ENCODE results near the gene RPIA. TPM values are rescaled to one million over a fixed set of nuclear protein-coding genes. Genes with fewer than 3 reads are reported as not detected.
A peak's percentile ranks its signal among the peaks of the same experiment; 100 is the strongest.
"Not testable (repeated sequence)": the region's sequence is repeated elsewhere in the genome, so short reads cannot be mapped to it uniquely, and the experiment has no call there.

Gene RPIA
- total RNA-seq, 2 donors from 2014 or later = 26.1 to 39.5 TPM

DNA sequence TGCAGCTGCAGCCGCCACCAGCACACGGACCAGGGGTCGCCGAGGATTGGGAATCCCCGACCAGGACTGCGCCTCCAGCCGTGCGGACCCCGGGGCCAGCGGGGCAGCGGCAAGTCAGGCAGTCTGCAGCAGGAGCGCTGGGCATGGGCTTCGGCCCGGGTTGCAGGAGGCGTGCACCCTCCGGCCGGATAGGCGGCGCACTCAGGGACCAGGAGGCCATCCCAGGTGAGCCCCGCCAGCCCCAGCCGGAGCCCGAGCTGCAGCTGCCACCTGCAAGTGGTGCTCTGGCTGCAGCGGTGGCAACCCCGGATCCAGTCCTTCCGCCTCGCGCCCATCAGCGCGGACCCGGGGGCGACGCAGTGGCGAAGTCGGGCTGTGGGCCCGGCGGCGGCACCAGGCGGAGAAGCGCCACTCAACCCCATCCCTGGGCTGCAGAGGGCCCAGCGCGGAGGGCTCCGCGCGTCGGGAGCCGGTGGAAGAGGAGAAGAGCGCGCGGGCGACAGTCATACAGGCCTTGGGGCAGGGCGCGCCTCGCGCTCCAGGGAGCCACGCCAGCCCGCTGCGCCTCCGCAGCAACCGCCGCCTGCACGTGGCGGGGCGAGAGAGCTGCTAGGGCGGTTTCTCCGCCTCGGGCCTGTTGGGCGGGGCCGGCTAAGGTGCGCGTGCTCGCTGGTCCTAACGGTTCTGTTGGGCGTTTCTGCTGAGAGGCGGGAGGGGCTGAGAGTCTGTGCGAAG is 73.8 kb downstream of the RPIA start:
- no peaks in the 10 kb centered on the region for H3K9me3 ChIP-seq
- H3K36me3 ChIP-seq = no peaks in the 10 kb centered on the region
- H3K9ac ChIP-seq (ENCODE audit: low read depth in 2 of 2, low read length in 2 of 2) = no peak overlapping the region
- intact Hi-C loops (cut with DNase I) = no loop called here
- peak; percentile 75 for DNase-seq
- peak overlapping the region; percentile 11 for H3K4me3 ChIP-seq
- H3K27me3 ChIP-seq = peaks cover 10% of the 10 kb centered on the region
- no peak overlapping the region for H3K27ac ChIP-seq
- TF ChIP-seq, protein P1, sequence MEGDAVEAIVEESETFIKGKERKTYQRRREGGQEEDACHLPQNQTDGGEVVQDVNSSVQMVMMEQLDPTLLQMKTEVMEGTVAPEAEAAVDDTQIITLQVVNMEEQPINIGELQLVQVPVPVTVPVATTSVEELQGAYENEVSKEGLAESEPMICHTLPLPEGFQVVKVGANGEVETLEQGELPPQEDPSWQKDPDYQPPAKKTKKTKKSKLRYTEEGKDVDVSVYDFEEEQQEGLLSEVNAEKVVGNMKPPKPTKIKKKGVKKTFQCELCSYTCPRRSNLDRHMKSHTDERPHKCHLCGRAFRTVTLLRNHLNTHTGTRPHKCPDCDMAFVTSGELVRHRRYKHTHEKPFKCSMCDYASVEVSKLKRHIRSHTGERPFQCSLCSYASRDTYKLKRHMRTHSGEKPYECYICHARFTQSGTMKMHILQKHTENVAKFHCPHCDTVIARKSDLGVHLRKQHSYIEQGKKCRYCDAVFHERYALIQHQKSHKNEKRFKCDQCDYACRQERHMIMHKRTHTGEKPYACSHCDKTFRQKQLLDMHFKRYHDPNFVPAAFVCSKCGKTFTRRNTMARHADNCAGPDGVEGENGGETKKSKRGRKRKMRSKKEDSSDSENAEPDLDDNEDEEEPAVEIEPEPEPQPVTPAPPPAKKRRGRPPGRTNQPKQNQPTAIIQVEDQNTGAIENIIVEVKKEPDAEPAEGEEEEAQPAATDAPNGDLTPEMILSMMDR (IDR thresholded peaks at IDR 0.05) = no peak
- peaks cover 6% of the 10 kb centered on the region for H3K4me1 ChIP-seq

DNA sequence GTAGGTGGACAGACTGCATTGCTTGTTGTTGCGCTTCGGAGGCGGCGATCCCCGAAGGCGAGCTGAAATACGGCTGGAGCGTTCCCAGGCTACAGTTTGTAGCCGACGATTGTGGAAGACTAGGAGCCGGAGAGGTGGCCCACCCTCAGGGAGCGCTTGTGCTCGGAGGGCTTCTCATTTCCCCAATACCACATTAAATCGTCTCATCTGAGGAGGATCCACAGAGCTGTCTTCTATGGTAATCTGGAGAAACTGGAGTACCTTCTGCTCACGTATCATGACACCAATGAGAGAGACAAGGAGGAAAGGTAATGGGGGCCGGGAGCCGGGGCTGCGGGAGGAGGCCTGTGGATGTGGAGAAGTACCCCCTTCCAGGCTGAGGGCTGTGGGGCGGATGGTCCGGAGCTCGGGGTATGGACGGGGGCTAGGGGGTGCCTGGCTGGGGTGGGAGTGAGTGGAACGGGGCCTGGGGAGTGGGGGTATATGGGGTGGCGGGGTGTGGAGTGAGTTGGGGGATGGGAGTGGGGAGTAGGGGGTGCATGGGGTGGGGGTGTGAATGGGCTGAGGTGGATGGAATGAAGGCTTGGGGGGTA is 74.5 kb downstream of the RPIA start:
- intact Hi-C loops (cut with DNase I); H3K27ac ChIP-seq; H3K4me1 ChIP-seq; H3K9ac ChIP-seq (ENCODE audit: low read depth in 2 of 2, low read length in 2 of 2); H3K9me3 ChIP-seq; H3K36me3 ChIP-seq; DNase-seq: not testable (repeated sequence)
- Histone ChIP-seq H3K27me3 (peaks cover 10% of the 10 kb centered on the region), H3K4me3 (peak overlapping the region; percentile 11)

DNA sequence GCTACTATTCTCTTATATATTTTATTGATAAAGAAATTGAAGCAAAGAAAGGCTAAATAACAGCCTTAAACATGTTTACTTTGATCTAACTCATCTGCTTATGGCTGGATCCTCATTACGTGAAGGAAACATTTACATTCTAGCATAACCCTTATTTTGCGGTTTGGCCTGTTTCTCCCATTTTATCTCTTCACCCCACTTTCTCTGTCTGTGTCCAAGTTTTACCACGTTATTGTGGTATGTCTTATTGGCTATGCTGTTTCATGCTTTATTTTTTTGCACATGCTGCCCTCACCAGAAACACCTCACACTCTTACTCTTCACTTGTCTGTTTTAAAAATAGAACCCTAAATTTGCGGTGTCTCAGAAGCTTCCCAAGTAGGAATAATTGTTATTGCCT is 78.5 kb downstream of the RPIA start:
- TF ChIP-seq, protein P1 (IDR thresholded peaks at IDR 0.05) = no peak
- Histone ChIP-seq H3K27ac (no peak overlapping the region), H3K4me1 (peaks cover 5% of the 10 kb centered on the region), H3K4me3 (no peak overlapping the region), H3K9me3 (no peaks in the 10 kb centered on the region), H3K27me3 (peaks cover 8% of the 10 kb centered on the region), H3K9ac (ENCODE audit: low read depth in 2 of 2, low read length in 2 of 2) (no peak overlapping the region), H3K36me3 (no peaks in the 10 kb centered on the region)
- no peak for DNase-seq
- intact Hi-C loops (cut with DNase I) = no loop called here

DNA sequence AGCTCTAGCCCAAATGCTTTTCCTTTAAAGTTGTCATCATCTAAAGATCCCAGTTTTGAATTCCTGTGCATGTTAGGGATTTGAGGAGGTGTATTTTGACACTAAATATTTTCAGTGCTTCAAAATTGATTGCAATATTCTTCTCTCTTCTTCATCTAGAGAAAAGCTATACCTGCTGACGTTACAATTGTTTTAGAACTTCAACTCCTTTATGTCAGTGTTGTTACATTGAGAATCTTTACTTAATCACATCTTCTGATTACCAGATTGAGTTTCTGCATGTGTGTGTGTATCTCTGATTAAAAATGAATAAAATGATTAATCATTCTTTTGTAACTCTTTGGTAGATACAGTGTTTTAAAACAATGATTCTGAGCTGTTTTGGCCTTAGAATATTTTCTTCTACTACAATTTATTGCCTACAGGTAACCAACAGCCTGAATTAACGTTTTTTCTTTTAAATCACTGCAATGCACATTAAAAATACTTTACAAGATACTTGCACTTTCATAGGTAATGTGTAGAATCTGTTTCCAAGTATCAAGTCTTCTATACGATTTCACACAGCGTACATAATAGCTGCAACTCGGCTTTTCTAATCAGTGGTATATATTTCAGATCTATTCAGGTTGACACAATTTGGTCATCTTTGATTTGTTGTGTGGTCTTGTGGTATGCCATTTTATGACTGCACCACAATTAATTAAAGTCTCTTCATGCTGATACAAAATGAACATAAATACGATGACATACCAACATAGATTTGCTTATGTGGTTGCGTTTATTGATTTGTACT is 82.0 kb downstream of the RPIA start:
- DNase-seq; H3K4me3 ChIP-seq; H3K9me3 ChIP-seq; H3K36me3 ChIP-seq; H3K4me1 ChIP-seq; H3K27me3 ChIP-seq; H3K27ac ChIP-seq; H3K9ac ChIP-seq (ENCODE audit: low read depth in 2 of 2, low read length in 2 of 2); intact Hi-C loops (cut with DNase I): not testable (repeated sequence)

DNA sequence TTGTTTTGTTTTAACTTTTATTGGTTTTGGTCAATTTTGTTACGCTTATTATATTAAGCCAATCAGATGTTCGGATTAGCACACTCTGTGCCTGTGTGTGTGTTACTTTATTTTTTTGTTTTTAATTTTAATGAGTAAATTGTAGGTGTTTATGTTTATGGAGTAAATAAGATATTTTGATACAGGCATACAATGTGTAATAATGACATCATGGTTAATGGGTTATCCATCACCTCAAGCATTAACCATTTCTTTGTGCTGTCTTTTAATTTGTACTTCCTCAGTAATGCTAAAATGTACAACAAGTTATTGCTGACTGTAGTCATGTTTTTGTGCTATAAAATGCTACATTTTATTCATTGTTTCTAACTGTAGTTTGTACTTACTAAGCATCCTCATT is 97.7 kb downstream of the RPIA start:
- H3K36me3 ChIP-seq; H3K27ac ChIP-seq; DNase-seq; H3K9ac ChIP-seq (ENCODE audit: low read depth in 2 of 2, low read length in 2 of 2); H3K27me3 ChIP-seq; H3K4me1 ChIP-seq; H3K9me3 ChIP-seq; H3K4me3 ChIP-seq; intact Hi-C loops (cut with DNase I): not testable (repeated sequence)

DNA sequence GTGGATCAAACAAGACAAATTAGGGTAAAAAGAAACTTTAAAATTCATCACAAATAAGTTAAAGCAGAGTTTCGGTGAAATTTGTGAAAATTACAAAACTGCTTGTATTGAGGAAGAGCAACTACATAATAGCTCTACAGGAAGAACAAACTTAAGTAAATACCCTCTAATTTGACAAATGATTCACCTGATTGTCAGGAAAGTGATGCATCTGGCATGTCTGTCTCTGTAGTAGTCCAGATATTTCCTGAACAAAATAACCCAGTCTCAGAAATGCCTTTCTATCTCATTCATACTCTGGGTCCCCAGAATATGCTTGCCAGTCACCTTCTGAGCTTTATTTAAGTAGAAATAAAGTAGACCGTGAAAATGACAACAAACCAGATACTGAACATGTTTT is 104.5 kb downstream of the RPIA start:
- H3K27ac ChIP-seq; DNase-seq; H3K27me3 ChIP-seq; H3K4me3 ChIP-seq; intact Hi-C loops (cut with DNase I); H3K36me3 ChIP-seq; H3K9ac ChIP-seq (ENCODE audit: low read depth in 2 of 2, low read length in 2 of 2); H3K9me3 ChIP-seq; H3K4me1 ChIP-seq: not testable (repeated sequence)

DNA sequence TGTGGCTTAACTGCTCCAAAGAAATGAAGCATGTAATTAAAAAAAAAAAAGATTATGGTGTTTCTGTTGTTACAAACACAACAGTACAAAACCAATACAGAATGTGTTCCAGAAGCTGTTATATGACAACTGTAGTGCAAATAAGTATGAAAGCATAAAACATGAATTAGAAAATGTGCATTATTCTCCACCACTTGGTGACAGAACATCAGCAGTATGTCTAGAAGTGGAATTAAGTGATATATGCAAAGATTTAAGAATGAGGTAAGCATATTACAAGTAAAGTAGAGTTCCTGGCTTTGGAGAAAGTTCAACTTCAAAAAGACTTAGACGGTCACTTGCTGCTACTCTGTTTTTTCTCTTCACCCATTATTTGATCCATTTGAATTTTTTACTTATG is 105.0 kb downstream of the RPIA start:
- H3K27ac ChIP-seq; H3K9ac ChIP-seq (ENCODE audit: low read depth in 2 of 2, low read length in 2 of 2); H3K9me3 ChIP-seq; H3K4me3 ChIP-seq; H3K4me1 ChIP-seq; H3K36me3 ChIP-seq; intact Hi-C loops (cut with DNase I); DNase-seq; H3K27me3 ChIP-seq: not testable (repeated sequence)

DNA sequence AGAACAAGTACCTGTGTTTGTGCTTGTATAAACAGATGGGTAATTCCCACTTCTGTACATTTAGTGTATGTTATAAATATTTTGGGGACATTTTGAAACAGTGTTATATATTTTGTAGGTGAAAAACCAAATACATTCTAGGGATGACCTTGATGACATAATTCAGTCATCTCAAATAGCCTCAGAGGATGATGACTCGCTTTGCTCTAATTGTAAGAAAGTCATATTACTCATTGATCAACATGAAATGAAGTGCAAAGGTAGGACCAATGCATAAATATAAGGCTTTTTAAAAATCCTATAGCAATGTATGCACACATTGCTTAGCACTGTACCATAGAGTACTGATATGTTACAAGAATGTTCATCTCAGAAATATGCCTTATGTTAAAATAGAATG is 105.7 kb downstream of the RPIA start:
- H3K27ac ChIP-seq; H3K9me3 ChIP-seq; H3K36me3 ChIP-seq; H3K4me1 ChIP-seq; DNase-seq; H3K27me3 ChIP-seq; H3K9ac ChIP-seq (ENCODE audit: low read depth in 2 of 2, low read length in 2 of 2); intact Hi-C loops (cut with DNase I); H3K4me3 ChIP-seq: not testable (repeated sequence)

Other genes starting within 250 kb of the RPIA start
- not detected for gene FOXI3, start 239.0 kb upstream of the RPIA start, total RNA-seq
- gene EIF2AK3, start 64.2 kb upstream of the RPIA start, total RNA-seq = 10 to 100 TPM; 23.0 to 38.3 TPM